GM21390 (cell line): ENCODE data around the gene CFAP221.

Experiments used
- ATAC-seq: cut with Tn5 transposase; IDR thresholded peaks from one replicate; pipeline ENCODE4 v1.9.1; 2021; ENCODE audit not compliant: unreplicated experiment

The CFAP221 gene

DNA sequence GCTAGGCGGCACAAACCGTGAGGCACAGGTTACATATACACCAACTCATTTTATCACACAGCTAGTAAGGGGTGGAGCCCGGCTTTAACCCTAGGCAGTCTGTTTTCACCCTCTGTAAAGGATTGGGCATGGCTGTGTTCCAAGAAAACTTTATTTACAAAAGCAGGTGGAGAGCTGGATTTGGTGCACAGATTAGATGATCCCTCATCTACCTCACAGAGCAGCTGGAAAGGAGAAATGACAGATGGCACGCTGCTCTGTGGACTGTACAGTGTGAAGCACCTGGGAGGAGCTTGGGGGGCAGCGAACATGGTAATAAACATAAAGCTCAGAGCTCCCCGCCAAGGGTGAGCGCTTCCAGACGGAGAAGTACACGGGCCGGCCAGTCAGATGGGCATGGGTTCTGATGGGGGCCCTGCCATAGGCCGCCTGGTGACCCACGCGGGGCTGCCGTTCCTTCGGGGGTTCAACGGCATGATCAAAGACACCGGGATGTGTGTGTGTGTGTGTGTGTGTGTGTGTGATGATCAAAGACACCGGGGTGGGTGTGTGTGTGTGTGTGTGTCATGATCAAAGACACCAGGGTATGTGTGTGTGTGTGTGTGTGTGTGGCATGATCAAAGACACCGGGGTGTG lies 133.9 kb downstream of the CFAP221 start:
- no peak for ATAC-seq

DNA sequence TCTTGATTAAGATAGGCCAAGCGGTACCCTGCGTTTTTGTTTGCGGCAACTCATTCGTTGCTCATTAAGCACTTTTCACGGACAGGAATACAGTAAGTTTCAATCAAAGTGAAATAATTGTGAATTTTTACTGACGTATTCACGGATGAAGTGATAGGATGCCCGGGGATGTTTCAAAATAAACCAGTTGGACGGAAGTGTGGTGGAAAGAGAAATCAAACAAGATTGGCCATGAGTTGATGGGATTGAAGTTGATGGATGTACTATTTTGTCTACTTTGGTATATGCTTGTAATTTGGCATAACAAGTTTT lies 135.2 kb downstream of the CFAP221 start:
- ATAC-seq, result no peak

DNA sequence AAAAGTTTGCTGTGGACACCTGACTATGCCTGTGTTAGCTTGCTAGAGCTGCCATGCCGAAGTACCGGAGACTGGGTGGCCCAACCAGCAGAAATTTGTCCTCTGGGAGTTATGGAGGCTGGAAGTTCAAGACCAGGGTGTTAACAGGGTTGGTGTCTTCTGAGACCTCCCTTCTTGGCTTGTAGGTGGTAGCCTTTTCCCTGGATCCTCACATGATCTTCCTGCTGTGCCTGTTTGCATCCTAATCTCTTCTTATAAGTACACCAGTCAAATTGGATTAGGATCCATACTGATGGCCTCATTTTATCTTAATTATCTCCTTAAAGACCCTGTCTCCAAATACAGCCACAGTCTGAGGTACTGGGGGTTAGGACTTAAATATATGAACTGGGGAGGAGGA lies 135.6 kb downstream of the CFAP221 start:
- no peak for ATAC-seq

DNA sequence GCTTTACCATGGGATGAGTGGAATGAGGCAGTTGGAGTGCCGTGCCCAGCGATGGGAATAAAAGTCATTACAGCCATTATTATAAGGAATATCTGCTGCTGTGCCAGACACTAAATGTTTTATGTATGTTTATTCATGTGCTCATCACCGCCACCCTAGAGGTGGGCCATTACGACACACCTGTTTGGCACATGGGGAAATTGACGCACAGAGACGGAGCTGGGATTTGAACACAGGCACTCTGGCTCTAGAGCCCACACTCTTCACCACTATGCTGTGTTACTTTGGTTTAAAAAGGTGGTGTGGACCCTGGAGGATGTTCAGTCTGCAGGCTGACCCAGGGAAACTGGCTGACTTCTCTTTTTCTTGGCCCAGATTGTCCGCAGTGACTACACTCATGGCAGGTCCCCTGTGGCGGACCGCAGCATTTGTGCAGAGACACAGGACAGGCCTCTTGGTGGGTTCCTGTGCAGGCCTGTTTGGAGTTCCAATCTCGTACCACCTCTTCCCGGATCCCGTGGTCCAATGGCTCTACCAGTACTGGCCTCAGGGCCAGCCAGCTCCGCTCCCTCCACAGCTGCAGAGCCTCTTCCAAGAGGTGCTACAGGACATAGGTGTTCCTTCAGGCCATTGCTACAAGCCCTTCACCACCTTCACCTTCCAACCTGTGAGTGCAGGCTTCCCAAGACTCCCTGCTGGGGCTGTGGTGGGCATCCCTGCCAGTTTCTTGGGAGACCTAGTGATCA lies 136.4 kb downstream of the CFAP221 start:
- ATAC-seq, result no peak

DNA sequence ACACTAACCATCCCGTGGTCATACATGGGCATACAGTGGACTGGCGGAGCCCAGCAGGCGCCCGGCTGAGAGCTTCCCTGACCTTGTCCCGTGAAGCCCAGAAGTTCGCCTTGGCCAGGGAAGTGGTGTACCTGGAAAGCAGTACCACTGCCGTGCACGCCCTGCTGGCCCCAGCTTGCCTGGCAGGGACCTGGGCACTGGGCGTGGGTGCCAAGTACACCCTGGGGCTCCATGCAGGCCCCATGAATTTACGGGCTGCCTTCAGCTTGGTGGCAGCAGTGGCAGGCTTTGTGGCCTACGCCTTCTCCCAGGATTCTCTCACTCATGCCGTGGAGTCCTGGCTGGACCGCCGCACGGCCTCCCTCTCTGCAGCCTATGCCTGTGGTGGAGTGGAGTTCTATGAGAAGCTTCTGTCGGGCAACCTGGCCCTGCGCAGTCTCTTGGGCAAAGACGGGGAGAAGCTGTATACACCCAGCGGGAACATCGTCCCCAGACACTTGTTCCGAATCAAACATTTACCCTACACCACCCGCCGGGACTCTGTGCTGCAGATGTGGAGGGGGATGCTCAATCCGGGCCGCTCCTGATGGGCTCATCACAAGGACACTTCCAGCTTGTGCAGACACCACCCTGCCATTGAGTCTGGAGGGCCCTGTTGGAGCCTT lies 137.1 kb downstream of the CFAP221 start:
- no peak for ATAC-seq

DNA sequence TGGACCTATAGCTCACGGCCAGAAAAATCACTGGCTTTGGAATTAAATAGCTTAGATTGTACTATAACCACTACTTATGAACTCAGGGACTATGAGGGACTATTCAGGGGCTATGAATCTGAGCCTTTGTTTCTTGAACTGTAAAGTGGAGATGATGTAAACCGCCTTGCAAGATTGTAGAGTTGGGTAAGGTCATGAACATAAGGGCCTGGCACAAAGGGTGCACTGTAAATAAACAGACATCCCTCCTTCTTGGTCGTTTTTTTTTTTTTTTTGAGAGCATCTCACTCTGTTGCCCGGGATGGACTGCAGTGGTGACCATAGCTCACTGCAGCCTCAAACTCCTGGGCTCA lies 137.6 kb downstream of the CFAP221 start:
- ATAC-seq, result no peak

DNA sequence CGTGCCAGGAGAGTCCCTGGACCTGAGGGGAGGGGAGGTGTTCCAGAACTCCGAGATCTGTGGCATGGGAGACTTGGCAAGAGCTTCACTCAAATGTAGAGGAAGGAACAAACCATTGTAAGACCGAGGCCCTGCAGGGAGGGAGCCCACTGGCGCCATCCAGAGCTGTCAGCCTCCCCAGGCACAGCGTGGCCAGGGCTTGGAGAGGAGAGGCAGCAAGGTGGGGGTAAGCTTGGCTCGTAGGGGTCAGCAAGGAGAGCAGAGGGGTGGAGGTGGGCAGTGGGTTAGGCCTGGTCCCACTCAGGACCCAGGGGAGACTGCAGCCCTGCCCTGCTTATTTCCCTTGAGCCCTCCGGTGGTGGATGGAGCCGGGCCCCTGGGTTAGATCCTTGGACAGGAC lies 138.3 kb downstream of the CFAP221 start:
- ATAC-seq, result no peak

DNA sequence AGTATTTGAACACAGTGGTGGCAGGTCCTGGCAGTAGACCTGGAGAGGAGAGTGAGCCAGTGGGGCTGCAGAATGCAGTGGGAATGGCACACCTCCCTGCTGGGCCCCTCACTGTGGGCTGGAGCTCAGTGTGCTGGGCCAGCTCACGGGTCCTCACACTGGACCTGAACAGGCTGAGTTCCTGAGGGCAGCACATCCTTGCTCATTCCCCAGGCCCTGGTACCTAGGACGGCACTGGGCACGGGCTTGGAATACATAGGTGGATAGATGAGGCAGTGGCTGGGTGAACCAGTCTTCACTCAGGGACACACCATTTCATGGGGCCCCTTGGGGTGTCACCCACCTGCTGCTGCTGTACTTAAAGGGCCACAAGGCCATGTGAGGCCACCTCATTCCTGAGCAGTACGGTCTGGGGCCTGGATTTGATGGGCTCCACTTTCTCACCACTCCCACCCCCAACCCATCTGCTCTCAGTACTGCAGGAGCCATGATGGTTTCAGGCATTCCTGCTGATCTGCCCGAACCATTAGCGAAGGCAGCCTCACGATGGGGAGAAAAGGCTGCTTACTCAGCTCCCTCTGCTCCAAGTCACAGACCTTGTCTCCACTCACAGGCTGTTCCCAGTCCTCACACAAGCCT lies 138.9 kb downstream of the CFAP221 start:
- ATAC-seq, result no peak

DNA sequence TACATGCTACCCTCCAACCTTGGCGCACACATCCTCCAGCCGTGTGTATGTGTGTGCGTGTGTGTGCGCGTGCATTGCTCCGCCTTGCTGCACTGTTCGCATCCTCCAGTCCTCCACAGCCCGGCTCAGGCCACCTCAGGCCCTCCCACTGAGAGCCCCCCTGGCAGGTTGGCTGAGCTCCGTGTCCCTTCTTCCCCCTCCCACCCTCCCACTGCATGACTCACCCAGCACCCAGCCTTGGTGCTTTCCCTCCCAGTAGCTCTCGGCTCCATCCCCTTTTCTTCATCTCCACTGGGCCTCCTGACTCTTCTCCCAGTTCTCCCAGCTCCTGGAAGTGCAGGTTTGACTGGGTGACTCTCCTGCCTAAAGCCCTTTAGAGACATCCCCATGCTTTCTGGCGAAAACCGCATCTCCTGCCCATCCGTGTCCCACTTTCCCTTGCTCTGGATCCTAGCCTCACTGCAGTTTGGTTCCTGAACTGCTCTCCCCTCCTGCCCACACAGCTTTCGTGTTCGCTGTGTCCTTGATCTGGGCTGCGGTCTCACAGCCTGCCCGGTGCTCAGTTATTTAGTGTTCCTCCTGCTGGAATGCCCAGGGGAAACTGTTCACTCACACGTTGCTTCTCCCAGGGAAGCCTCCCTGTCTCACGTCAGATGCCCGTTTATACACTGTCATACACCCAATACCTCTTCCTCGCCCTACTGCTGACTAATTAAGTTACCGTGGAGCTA lies 139.6 kb downstream of the CFAP221 start:
- no peak for ATAC-seq

DNA sequence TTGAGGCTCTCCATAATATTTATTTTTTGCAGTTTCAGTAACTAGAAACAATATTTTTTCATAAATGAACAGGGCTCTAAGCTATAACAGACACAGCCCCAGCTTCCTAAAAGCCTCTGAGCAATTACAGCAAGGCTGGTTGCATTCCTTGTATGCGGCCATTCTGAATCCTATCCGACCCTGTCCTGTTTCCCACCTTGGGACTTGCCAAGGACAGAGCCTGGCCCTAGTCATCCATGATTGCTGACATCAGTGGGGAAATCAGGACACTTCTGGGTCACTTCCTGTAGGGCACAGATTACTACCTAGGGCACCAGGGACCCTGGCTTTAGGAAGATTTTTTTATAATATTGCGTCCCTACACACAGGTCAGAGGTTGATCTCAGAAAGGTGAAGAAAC lies 140.3 kb downstream of the CFAP221 start:
- ATAC-seq, result no peak

DNA sequence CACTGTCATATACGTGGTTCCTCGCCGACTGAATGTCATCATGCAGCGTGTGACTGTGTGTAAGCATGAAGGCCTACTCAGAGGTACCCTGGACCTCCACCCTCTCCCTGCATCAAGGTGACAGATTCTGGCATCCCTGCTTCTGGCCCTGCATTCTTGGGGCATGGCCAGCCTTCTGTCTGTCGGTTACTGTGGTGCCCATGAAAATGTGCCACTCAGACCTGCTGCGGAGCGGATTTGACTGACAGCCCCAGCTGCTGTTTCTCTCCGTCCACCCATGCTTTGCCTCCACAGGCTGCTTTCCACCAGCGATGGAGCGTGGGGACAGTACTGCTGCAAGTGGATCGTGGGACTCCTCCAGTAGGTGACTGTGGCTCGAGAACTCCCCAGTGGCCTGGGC lies 144.4 kb downstream of the CFAP221 start:
- ATAC-seq, result no peak

DNA sequence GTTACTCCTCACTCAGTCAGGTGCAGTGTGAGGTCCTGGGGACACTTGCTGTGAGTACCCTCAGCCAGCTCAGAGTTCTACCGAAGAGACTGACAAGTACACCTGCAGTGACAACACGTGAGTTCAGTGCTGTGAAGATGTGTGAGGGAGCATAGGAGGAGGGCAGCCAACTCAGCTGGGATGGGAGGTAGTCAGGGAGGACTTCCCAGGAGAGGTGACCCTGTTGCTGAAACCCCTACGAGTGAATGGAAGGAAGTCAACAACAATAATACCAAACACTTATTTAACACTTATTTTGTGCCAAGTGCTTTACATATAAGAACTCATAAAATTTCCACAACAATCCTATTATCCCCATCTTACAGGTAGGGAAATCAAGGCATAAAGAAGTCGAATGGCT lies 145.0 kb downstream of the CFAP221 start:
- no peak for ATAC-seq

DNA sequence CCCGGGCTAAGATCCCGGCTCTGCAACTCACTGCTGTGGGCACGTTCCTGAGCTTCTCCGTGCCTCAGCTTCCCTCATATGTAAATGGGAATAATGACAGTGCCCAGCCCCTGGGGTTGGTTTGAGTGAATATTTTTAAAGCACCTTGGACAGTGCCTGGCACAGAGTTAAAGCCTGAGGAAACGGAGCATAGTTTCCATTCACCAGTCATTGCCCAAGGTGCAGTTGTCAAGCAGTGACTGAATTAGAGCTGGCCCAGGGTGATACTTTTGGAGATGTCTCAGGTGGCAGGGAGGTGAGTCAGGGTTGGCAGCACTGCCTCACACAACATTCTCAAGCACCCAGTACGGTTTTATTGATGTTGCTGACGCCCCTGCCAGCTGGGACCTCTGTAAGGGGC lies 146.9 kb downstream of the CFAP221 start:
- ATAC-seq, result no peak

DNA sequence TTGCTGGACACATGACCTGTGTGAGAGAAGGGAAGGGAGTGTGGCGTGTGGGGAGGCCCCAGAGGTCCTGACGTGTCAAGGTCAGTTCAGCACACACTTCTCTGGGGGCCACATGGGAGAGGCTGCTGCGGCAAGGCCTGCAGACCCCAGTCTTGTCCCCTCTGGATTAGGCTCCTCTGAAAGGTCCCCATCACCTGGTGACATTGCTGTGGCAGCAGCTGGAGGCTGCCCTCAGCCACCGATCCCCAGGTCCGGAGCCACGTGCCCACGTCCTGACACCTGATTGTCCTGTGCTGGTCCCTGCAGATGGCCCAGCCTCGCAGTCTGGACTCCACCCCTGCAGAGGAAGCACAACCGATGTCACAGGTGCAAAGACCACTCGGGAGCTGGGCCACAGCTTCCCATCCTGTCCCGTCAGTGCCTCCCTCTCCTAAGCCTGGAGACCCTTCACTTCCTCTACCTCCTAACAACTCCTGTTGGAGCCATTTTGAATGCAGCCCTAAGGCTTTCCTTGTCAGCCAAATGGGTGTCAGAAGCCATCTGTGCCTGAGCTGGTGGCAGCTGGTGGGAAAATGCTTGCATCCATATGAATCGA lies 147.5 kb downstream of the CFAP221 start:
- no peak for ATAC-seq

DNA sequence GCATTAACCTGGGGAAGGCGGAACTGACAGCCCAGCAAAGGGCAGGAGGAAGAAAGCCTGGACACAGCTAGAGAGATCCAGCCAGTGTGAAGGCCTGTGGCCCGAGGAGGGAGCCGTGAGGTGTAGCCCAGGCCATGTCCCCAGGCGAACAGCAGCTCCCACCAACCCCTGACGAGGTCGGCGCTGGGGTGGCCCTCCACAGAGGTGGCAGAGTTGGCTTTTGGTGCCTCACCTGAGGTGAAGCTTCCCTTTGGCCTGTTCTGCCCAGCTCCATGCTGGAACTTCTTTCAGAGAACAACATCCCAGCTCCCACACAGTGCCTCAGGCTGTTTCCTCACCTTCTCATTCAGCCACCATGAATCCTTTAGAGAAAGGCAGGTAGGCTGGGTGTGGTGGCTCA lies 148.1 kb downstream of the CFAP221 start:
- no peak for ATAC-seq

DNA sequence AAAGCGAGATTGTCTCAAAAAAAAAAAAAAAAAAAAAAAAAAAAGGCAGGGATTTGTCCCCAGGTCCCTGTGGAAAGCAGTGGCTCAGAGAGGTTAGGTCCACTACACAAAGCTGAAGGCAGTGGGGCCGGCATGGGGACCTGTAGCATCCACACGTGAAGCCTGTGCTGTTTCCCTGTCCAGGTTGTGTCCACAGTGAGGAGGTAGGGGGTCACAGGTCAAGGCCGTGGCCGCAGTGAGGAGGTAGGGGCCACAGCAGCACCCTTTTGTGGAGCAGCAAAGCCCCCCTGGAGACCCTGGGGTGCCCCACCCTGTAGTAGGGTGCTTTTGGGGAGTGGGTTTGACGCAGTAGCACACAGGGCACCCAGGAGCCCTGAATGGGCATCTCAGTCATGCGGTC lies 148.7 kb downstream of the CFAP221 start:
- no peak for ATAC-seq

DNA sequence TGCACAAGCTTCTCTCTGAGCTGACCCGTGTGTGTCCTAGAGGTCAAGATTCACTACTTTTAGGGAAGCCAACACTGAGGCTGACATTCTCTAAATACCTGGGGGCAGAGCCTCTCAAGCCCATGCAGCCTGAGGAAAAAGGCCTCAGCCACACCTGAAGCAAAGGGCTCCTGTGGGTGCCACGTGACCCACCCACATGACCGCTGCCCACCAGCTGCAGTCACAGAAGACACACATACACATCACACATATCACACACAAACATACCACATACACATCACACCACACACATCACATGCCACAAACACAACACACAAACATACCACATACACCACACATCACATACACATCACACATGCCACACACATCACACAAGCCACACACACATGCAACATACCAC lies 149.3 kb downstream of the CFAP221 start:
- no peak for ATAC-seq

DNA sequence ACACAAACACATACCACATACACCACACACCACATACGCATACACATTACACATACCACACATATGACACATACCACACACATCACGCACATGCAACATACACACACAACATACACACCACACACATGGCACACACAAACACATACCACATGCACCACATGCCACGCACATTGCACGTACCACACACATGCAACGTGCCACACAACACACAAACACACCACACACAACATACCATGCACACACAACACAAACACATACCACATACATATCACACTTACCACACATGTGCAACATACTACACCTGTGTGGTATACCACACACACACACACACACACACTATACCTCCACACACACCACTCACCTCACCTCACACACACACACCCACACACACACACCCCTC lies 149.7 kb downstream of the CFAP221 start:
- no peak for ATAC-seq

DNA sequence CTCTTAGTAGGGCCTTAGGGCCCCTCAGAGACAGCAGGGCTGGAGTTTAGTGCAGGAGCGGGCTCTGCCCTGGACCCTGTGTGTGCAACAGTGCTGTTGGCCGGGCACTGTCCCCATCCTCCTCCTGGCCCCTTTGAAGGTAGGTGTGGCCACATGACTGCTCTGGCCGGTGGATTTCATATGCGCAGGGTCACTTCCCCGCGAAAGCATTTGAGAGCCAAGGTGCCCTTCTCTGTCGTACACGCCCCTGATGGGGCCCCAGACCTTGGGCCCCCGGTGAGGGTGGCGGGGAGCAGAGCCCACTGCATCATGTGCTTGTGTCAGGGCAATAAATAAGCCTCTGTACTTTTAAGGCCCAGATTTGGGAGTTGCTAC lies 150.2 kb downstream of the CFAP221 start:
- no peak for ATAC-seq

DNA sequence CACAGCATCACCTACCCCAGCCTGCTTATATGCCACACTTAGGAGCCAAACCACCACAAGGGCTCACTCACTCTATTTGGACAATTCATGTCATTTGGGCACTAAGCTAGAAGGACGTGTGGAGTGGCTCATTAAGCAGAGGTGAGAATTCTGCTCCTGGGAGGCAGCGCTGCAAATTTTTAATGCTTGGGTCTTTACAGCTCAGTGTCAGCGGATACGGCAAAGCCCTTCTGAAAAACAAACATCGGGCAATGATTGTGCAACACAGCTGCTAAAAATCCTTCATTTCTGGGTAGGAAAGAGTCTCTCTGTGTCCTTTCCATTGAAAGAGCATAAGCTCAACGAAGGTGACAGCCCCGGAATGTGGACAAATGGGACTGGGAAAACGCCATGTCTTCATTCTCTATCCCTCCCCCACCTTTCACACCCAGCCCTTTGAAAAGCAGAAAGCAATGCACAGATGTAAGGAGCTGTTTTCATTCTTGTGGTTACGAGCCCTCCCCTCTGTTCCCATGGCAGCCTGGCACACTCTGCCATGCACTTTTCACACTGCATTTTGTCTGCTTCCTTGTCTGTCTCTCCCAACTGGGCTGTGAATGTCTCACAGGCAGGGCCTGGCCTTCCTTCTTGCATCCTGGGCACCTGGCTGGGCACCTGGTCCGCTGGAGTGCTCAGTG lies 150.7 kb downstream of the CFAP221 start:
- ATAC-seq, result no peak

DNA sequence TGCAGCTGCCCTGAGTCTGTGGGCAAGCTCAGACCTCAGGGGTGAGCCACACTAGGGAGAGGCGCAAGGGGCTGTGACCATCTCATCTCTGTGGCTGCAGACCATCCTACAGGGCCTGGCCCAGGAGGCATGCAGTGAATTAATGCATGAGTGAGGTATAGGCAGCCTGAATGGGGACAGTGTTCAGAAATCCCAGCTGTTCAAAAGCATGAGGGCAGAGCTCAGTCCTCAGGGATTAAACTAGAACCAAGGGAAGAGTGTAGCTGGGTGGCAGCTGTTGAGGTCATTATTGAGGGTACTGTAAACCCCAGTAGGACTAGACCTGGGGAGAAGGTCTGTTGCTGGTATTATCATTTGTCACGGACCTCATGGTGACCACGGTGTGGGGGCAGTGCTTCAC lies 151.8 kb downstream of the CFAP221 start:
- no peak for ATAC-seq
